K562 (cell line): Measurements from ENCODE around the gene MAN1A1. TPM values are rescaled to one million over a fixed set of nuclear protein-coding genes. Genes with fewer than 3 reads are reported as not detected.
A peak's percentile ranks its signal among the peaks of the same experiment; 100 is the strongest.

Source experiments
- ARID1B ChIP-seq: fragments of 450-650 bp; IDR thresholded peaks from 2 replicates; pipeline ENCODE4 v1.6.1; 2016; ENCODE audit warnings: antibody characterized with exemption, mild to moderate bottlenecking, inconsistent platforms
- C11orf30 ChIP-seq: fragments of 450-650 bp; IDR thresholded peaks from 2 replicates; pipeline ENCODE4 v1.6.1; 2016; ENCODE audit warnings: low read depth, mild to moderate bottlenecking
- CXXC5 ChIP-seq: fragments of 250-450 bp; sonication (Bioruptor Pico); IDR thresholded peaks from 2 replicates; pipeline ENCODE4 v1.8.0; 2022; ENCODE audit warnings: inconsistent platforms, mild to moderate bottlenecking, moderate library complexity
- DACH1 ChIP-seq: fragments of 450-650 bp; IDR thresholded peaks from 2 replicates; pipeline ENCODE4 v1.6.1; 2018; ENCODE audit not compliant: partially characterized antibody
- EHMT2 ChIP-seq: fragments of 450-650 bp; IDR thresholded peaks from 2 replicates; pipeline ENCODE4 v1.6.1; 2018; ENCODE audit warnings: antibody characterized with exemption
- FOXA3 ChIP-seq, 2 experiments: fragments of 450-650 bp in 1 of 2; sonication (generic) in 1 of 2; formaldehyde crosslinking; IDR thresholded peaks in 1 of 2; conservative IDR thresholded peaks in 1 of 2; 2 replicates each; pipeline versions ENCODE4 v1.4.0 to v1.8.0; 2020 to 2022; ENCODE audit warnings: mild to moderate bottlenecking in 2 of 2, missing genetic modification reagents in 1 of 2
- HDAC2 ChIP-seq: fragments of 450-650 bp; IDR thresholded peaks from 2 replicates; pipeline ENCODE4 v1.6.1; 2016; ENCODE audit warnings: mild to moderate bottlenecking
- HDAC3 ChIP-seq: fragments of 450-650 bp; IDR thresholded peaks from 2 replicates; pipeline ENCODE4 v1.6.1; 2018; ENCODE audit warnings: borderline replicate concordance, mild to moderate bottlenecking, moderate library complexity; ENCODE audit not compliant: partially characterized antibody
- KLF1 ChIP-seq: fragments of 450-650 bp; IDR thresholded peaks from 2 replicates; pipeline ENCODE4 v1.6.1; 2016; ENCODE audit warnings: missing genetic modification characterization, missing compliant biosample characterization
- KLF6 ChIP-seq: fragments of 250-450 bp; sonication (Bioruptor Pico); IDR thresholded peaks from 2 replicates; pipeline ENCODE4 v1.4.0; 2020; ENCODE audit warnings: mild to moderate bottlenecking, moderate library complexity, borderline replicate concordance
- LEF1 ChIP-seq: fragments of 450-650 bp; IDR thresholded peaks from 2 replicates; pipeline ENCODE4 v1.6.1; 2016; ENCODE audit warnings: mild to moderate bottlenecking
- NCOR1 ChIP-seq: fragments of 450-650 bp; IDR thresholded peaks from 2 replicates; pipeline ENCODE4 v1.6.1; 2016; ENCODE audit warnings: mild to moderate bottlenecking, moderate library complexity
- NR1H2 ChIP-seq: sonication (generic); formaldehyde crosslinking; IDR thresholded peaks from 2 replicates; pipeline ENCODE4 v1.4.0; 2020; ENCODE audit warnings: mild to moderate bottlenecking, missing genetic modification reagents
- NUFIP1 ChIP-seq: fragments of 450-650 bp; IDR thresholded peaks from 2 replicates; pipeline ENCODE4 v1.6.1; 2018; ENCODE audit not compliant: partially characterized antibody
- SMAD1 ChIP-seq: fragments of 150-350 bp; IDR thresholded peaks from 2 replicates; pipeline ENCODE4 v1.6.1; 2014; ENCODE audit warnings: low read length, low read depth; ENCODE audit not compliant: partially characterized antibody
- SMAD4 ChIP-seq: fragments of 250-450 bp; sonication (Bioruptor Pico); conservative IDR thresholded peaks from 2 replicates; pipeline ENCODE4 v1.8.0; 2021; ENCODE audit warnings: inconsistent platforms, mild to moderate bottlenecking, moderate library complexity
- SPI1 ChIP-seq: IDR thresholded peaks from 2 replicates; pipeline ENCODE4 v1.6.1; 2011; ENCODE audit warnings: low read depth, low read length, control low read depth, borderline replicate concordance
- SRSF7 ChIP-seq: fragments of 200-400 bp; formaldehyde crosslinking; optimal IDR thresholded peaks from 2 replicates; pipeline ENCODE3; 2017; ENCODE audit warnings: mild to moderate bottlenecking, low read depth, low read length
- TEAD2 ChIP-seq: fragments of 450-650 bp; IDR thresholded peaks from 2 replicates; pipeline ENCODE4 v1.6.1; 2016; ENCODE audit warnings: missing genetic modification characterization, control low read depth, missing compliant biosample characterization
- THRAP3 ChIP-seq: fragments of 450-650 bp; IDR thresholded peaks from 2 replicates; pipeline ENCODE4 v1.6.1; 2016; ENCODE audit warnings: mild to moderate bottlenecking, inconsistent platforms, borderline replicate concordance
- XRCC3 ChIP-seq: fragments of 450-650 bp; IDR thresholded peaks from 2 replicates; pipeline ENCODE4 v1.6.1; 2017; ENCODE audit warnings: mild to moderate bottlenecking, moderate library complexity
- ZEB2 ChIP-seq: fragments of 450-650 bp; IDR thresholded peaks from 2 replicates; pipeline ENCODE4 v1.6.1; 2016
- ZFX ChIP-seq: sonication (generic); formaldehyde crosslinking; IDR thresholded peaks from 2 replicates; pipeline ENCODE4 v1.8.0; 2022; ENCODE audit warnings: mild to moderate bottlenecking, missing genetic modification reagents, moderate library complexity
- ZNF24 ChIP-seq: fragments of 450-650 bp; IDR thresholded peaks from 2 replicates; pipeline ENCODE4 v1.6.1; 2016
- polyA plus RNA-seq, 8 experiments: library from polyadenylated mRNA; depleted of rRNA in 4 of 8; stranded (reverse) in 5 of 8; unstranded in 3 of 8; fragments of >200 nt; fragmentation: Nextera tagmentation in 2 of 8; fragmentation: Illumina TruSeq in 1 of 8; extraction: Ambion mirVana in 2 of 8; extraction: Trizol in 1 of 8; gene quantifications; 2 replicates each; pipeline versions ENCODE4 v1.2.1 to v1.2.3, GENCODE V29; 2011 to 2014; ENCODE audit warnings: inconsistent platforms in 1 of 8, missing spikeins in 1 of 8
- total RNA-seq, 7 experiments: library from RNA; depleted of rRNA in 6 of 7; stranded (reverse); fragments of >200 nt in 6 of 7; fragmentation: Illumina TruSeq in 2 of 7; extraction: Trizol in 2 of 7; gene quantifications; 2 replicates each; pipeline versions ENCODE4 v1.2.1 to v1.2.3, GENCODE V29; 2011 to 2021; ENCODE audit warnings: low replicate concordance in 1 of 7
- TF ChIP-seq, protein P1 (sequence below), 2 experiments: fragments of 150-350 bp in 1 of 2; IDR thresholded peaks; 2 replicates each; pipeline ENCODE4 v1.6.1; 2012 to 2016; ENCODE audit warnings: low read depth in 2 of 2, low read length in 2 of 2, mild to moderate bottlenecking in 1 of 2, moderate library complexity in 1 of 2
- TF ChIP-seq, protein P2 (sequence below): fragments of 450-650 bp; formaldehyde crosslinking; IDR thresholded peaks from 2 replicates; pipeline ENCODE4 v1.4.0; 2020; ENCODE audit warnings: mild to moderate bottlenecking
- TF ChIP-seq, protein P3 (sequence below): fragments of 450-650 bp; IDR thresholded peaks from 2 replicates; pipeline ENCODE4 v1.6.1; 2016; ENCODE audit warnings: low read depth, mild to moderate bottlenecking, moderate library complexity

MAN1A1 gene
- total and polyA plus RNA-seq, 9 of the 15 experiments (the other 6 are each of a cell fraction or from before 2014, with no cell fraction given): 24.5 to 78.4 (median 59.7) TPM

DNA sequence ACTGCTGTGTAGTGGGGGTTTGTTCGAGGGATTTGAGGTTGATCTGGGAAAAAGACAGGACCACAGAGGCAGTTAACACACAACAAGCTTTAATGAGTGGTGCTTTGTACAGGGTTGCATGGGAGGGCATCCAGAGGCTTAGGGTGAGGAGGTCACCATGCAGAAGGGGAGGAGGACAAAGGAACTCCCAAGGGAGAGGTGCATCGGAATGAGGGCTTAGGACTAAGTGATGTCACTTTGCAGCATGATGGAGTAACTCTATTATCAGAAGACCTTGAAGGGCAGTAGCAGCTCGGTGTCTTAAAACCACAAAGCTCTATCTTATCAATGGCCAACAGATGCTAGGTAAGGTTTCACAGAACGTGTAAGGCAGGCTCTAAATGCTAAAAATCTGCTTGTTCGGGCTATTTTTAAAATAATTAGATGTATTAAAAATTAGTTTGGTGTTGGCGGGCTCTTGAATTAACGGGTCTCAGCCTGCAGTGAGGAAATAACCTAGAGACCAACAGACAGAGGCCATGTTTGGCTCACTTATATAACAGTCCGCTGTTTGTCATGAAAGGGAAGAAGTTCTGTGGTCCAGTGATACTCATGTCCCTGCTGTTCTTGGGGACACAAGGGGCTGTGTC is 37.9 kb downstream of the MAN1A1 start (continued):
- TF ChIP-seq LEF1 (peak; percentile 88), DACH1 (peak; percentile 43), SPI1 (no peak), TEAD2 (tag) (no peak), KLF6 (0 out of 2 replicates have a peak, but pooled peaks have one; percentile 45), NR1H2 (CRISPR knock-in tag) (no peak), NUFIP1 (peak; percentile 56), C11orf30 (peak; percentile 19; the same call in 1 of the 2 replicates), SMAD4 (peak; percentile 78), XRCC3 (no peak), FOXA3 (CRISPR knock-in tag; conservative IDR thresholded peaks at IDR 0.05 in 1 of 2, IDR thresholded peaks at IDR 0.05 in 1 of 2) (0 out of 4 replicates have a peak, but pooled peaks of 1 of the 2 experiments have one; percentile 7), ARID1B (peak; percentile 98), THRAP3 (no peak), CXXC5 (CRISPR knock-in tag) (peak; percentile 80), SMAD1 (peak; percentile 71), HDAC2 (peak; percentile 93), ZNF24 (peak; percentile 87), KLF1 (peak; percentile 20; the same call in 1 of the 2 replicates), NCOR1 (peak; percentile 92), EHMT2 (0 out of 2 replicates have a peak, but pooled peaks have one; percentile 50), ZEB2 (peak; percentile 98), ZFX (CRISPR knock-in tag) (no peak), HDAC3 (peak; percentile 81), SRSF7 (no peak)
- TF ChIP-seq, protein P1, sequence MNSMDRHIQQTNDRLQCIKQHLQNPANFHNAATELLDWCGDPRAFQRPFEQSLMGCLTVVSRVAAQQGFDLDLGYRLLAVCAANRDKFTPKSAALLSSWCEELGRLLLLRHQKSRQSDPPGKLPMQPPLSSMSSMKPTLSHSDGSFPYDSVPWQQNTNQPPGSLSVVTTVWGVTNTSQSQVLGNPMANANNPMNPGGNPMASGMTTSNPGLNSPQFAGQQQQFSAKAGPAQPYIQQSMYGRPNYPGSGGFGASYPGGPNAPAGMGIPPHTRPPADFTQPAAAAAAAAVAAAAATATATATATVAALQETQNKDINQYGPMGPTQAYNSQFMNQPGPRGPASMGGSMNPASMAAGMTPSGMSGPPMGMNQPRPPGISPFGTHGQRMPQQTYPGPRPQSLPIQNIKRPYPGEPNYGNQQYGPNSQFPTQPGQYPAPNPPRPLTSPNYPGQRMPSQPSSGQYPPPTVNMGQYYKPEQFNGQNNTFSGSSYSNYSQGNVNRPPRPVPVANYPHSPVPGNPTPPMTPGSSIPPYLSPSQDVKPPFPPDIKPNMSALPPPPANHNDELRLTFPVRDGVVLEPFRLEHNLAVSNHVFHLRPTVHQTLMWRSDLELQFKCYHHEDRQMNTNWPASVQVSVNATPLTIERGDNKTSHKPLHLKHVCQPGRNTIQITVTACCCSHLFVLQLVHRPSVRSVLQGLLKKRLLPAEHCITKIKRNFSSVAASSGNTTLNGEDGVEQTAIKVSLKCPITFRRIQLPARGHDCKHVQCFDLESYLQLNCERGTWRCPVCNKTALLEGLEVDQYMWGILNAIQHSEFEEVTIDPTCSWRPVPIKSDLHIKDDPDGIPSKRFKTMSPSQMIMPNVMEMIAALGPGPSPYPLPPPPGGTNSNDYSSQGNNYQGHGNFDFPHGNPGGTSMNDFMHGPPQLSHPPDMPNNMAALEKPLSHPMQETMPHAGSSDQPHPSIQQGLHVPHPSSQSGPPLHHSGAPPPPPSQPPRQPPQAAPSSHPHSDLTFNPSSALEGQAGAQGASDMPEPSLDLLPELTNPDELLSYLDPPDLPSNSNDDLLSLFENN (IDR thresholded peaks at IDR 0.05; ENCODE audit: low read depth in 2 of 2, low read length in 2 of 2): peak in 1 of 2 experiments; percentile 68; a peak in 1 of 4 replicates
- TF ChIP-seq, protein P2, sequence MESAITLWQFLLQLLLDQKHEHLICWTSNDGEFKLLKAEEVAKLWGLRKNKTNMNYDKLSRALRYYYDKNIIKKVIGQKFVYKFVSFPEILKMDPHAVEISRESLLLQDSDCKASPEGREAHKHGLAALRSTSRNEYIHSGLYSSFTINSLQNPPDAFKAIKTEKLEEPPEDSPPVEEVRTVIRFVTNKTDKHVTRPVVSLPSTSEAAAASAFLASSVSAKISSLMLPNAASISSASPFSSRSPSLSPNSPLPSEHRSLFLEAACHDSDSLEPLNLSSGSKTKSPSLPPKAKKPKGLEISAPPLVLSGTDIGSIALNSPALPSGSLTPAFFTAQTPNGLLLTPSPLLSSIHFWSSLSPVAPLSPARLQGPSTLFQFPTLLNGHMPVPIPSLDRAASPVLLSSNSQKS (CRISPR knock-in tag): 0 out of 2 replicates have a peak, but pooled peaks have one; percentile 9
- TF ChIP-seq, protein P3, sequence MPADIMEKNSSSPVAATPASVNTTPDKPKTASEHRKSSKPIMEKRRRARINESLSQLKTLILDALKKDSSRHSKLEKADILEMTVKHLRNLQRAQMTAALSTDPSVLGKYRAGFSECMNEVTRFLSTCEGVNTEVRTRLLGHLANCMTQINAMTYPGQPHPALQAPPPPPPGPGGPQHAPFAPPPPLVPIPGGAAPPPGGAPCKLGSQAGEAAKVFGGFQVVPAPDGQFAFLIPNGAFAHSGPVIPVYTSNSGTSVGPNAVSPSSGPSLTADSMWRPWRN: peak; percentile 81; the same call in 1 of the 2 replicates
